ENCODE measurements around the gene ATXN2.

DNA sequence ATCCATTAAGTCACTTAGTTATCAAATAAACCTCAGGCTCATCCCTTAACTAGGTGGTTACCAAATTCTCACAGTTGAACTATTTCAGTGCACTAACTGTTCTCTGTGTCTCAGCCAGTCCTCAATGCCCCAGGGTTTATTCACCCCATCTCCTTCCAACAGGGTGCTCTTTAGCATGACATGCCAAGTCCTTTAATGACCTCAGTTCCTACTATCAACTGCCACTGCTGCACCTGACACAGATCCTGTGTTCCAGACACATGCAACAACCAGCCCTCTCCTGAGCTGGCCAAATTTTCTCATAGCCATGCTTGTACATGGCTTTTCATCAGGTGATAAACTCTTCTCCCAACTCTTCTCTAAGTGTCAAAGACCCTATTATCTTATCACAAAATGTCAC is 80.0 kb downstream of the ATXN2 start:
- no peak for TF ChIP-seq POLR2AphosphoS5 (IDR thresholded peaks at IDR 0.05)
- TF ChIP-seq CTCF (IDR thresholded peaks at IDR 0.05), result no peak
- no peak for TF ChIP-seq POLR2A (IDR thresholded peaks at IDR 0.05)

All from breast epithelium (tissue), 3 donors.